Smooth muscle cell (in vitro differentiated cells): ENCODE results near the gene LAMTOR5. TPM values are rescaled to one million over a fixed set of nuclear protein-coding genes. Genes with fewer than 3 reads are reported as not detected.

Experiments used
- DNase-seq: peaks from one replicate; lab custom pipeline; 2025; ENCODE audit not compliant: unreplicated experiment; lab: John Stamatoyannopoulos, UW
- H2AFZ ChIP-seq: fragments of 200-600 bp; sonication (generic); 2 replicates; pipeline ENCODE4 v1.6.0; 2016; ENCODE audit warnings: antibody characterized with exemption, low read depth, mild to moderate bottlenecking
- H3F3A ChIP-seq: fragments of 200-600 bp; sonication (generic); 2 replicates; pipeline ENCODE4 v1.6.0; 2017; ENCODE audit warnings: antibody characterized with exemption, low read depth
- H3K27ac ChIP-seq: fragments of 200-600 bp; sonication (generic); 2 replicates; pipeline ENCODE4 v1.5.1; 2016; ENCODE audit warnings: low read depth, mild to moderate bottlenecking
- H3K27me3 ChIP-seq: fragments of 200-600 bp; sonication (generic); 2 replicates; pipeline ENCODE4 v1.6.1; 2016; ENCODE audit warnings: low read depth, mild to moderate bottlenecking
- H3K36me3 ChIP-seq: fragments of 200-600 bp; sonication (generic); 2 replicates; pipeline ENCODE4 v1.5.1; 2016; ENCODE audit warnings: low read depth
- H3K4me1 ChIP-seq: fragments of 200-600 bp; sonication (generic); 2 replicates; pipeline ENCODE4 v1.5.1; 2016; ENCODE audit warnings: low read depth
- H3K4me2 ChIP-seq: fragments of 200-600 bp; sonication (generic); 2 replicates; pipeline ENCODE4 v1.6.0; 2016; ENCODE audit warnings: mild to moderate bottlenecking
- H3K4me3 ChIP-seq: fragments of 200-600 bp; sonication (generic); 2 replicates; pipeline ENCODE4 v1.5.1; 2016; ENCODE audit warnings: mild to moderate bottlenecking
- H3K79me2 ChIP-seq: fragments of 200-600 bp; sonication (generic); 2 replicates; pipeline ENCODE4 v1.6.0; 2016; ENCODE audit warnings: low read depth, mild to moderate bottlenecking
- H3K9ac ChIP-seq: fragments of 200-600 bp; sonication (generic); 2 replicates; pipeline ENCODE4 v1.6.0; 2016; ENCODE audit warnings: low read depth
- H3K9me3 ChIP-seq: fragments of 200-600 bp; sonication (generic); replicated peaks from 2 replicates; pipeline ENCODE4 v1.5.1; 2016; ENCODE audit warnings: low read depth
- H4K20me1 ChIP-seq: fragments of 200-600 bp; sonication (generic); 2 replicates; pipeline ENCODE4 v1.6.0; 2016; ENCODE audit warnings: low read depth
- CTCF ChIP-seq: fragments of 200-600 bp; sonication (generic); IDR thresholded peaks from 2 replicates; pipeline ENCODE4 v1.5.1; 2017; ENCODE audit warnings: borderline replicate concordance, mild to moderate bottlenecking, antibody characterized with exemption; ENCODE audit not compliant: insufficient read depth, poor library complexity, severe bottlenecking
- WGBS: methylation state at CpG from one replicate; pipeline ENCODE4 v1.1.7; 2016; ENCODE audit warnings: low lambda C conversion rate; 5-methylcytosine and 5-hydroxymethylcytosine counted together
- polyA plus RNA-seq: library from polyadenylated mRNA; unstranded; fragments of >200 nt; fragmentation: Nextera tagmentation; extraction: Ambion mirVana; gene quantifications from 2 replicates; pipeline ENCODE4 v1.2.1, GENCODE V29; 2016
- total RNA-seq: library from RNA; depleted of rRNA; stranded (reverse); fragments of >200 nt; gene quantifications from 2 replicates; pipeline ENCODE4 v1.2.3, GENCODE V29; 2014

Gene LAMTOR5
- total and polyA plus RNA-seq, 2 experiments from 2014 or later: 81.1 to 150 TPM

- Histone ChIP-seq H3K79me2 (peaks cover 58% of the 10 kb centered on the region), H3K36me3 (peaks cover 10% of the 10 kb centered on the region), H3K4me2 (no peak overlapping the region), H3K4me3 (no peak overlapping the region), H3K9me3 (no peaks in the 10 kb centered on the region), H3K27ac (no peak overlapping the region), H3F3A (no peaks in the 10 kb centered on the region), H2AFZ (no peak overlapping the region), H4K20me1 (peaks cover 23% of the 10 kb centered on the region), H3K4me1 (no peaks in the 10 kb centered on the region), H3K9ac (no peak overlapping the region), H3K27me3 (no peaks in the 10 kb centered on the region)
- DNase-seq: no peak
- TF ChIP-seq CTCF: no peak
- 97% methylated on average over 2 of the region's 2 CpGs for WGBS
Measured at GRCh38 chr1:110360431-110360830, 47.1 kb downstream of the LAMTOR5 start.

DNA sequence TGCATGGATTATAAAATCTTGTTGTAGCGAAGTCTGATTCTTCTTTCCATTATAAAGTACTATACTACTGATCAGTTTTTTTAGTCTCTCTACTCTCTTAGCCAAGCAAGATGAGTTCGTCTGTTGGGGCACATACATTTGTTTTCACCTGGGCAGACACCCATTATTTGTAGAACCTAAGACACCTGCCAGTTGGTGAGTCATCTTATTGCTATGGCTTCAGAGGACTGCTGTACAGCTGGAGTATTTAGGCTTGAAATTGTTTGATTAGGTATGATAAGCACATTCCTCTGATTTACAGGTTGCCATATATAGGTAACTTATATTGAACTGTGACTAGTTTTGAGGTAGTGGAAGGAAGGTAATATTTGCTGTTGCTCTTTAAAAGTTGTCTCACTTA, 51.1 kb downstream of the LAMTOR5 start:
- Histone ChIP-seq H3K36me3 (peaks cover 6% of the 10 kb centered on the region), H3K9ac (no peak overlapping the region), H3K27ac (no peak overlapping the region), H4K20me1 (peaks cover 46% of the 10 kb centered on the region), H3F3A (no peaks in the 10 kb centered on the region), H3K27me3 (no peaks in the 10 kb centered on the region), H3K9me3 (no peaks in the 10 kb centered on the region), H3K4me2 (no peak overlapping the region), H2AFZ (no peak overlapping the region), H3K79me2 (peaks cover 84% of the 10 kb centered on the region), H3K4me1 (no peaks in the 10 kb centered on the region), H3K4me3 (no peak overlapping the region)
- TF ChIP-seq CTCF: no peak
- WGBS: 88% methylated on average over 2 of the region's 2 CpGs
- no peak for DNase-seq

DNA sequence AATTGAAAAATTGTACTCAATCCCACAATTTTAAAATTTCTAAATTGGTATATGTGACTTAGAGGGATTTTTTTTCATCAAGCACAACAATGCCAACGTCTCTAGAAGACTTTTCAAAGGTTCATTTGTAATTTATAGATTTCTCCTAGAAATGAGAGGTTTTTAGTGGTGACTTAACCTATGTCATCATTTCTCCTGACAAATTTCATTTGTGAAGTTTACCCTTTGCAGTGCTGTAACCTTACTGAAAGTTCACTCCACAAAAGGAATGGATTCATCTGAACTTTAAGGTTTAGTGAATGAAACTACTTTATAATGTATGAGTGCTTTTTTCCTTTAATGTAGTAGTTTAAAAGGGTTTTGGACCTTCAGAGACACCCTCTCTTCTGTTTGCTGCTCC, 52.2 kb downstream of the LAMTOR5 start:
- Histone ChIP-seq H3K4me2 (no peak overlapping the region), H3K36me3 (peaks cover 6% of the 10 kb centered on the region), H3F3A (no peaks in the 10 kb centered on the region), H3K4me1 (peaks cover 3% of the 10 kb centered on the region), H3K4me3 (no peak overlapping the region), H3K27ac (no peak overlapping the region), H3K9me3 (no peaks in the 10 kb centered on the region), H3K9ac (no peak overlapping the region), H3K27me3 (no peaks in the 10 kb centered on the region), H2AFZ (no peak overlapping the region), H4K20me1 (peaks cover 46% of the 10 kb centered on the region), H3K79me2 (peaks cover 92% of the 10 kb centered on the region)
- TF ChIP-seq CTCF: no peak
- 88% methylated on average over 1 of the region's 1 CpG for WGBS
- DNase-seq: no peak

Other genes with a start within 250 kb of the LAMTOR5 start
- gene KCNC4, start 197.4 kb downstream of the LAMTOR5 start, total RNA-seq: 2.0 and 4.6 TPM in 2 replicates
- gene KCNC4, start 197.4 kb downstream of the LAMTOR5 start, polyA plus RNA-seq: 5.3 and 6.0 TPM in 2 replicates
- gene RBM15, start 68.3 kb downstream of the LAMTOR5 start, total RNA-seq: 27.6 and 32.9 TPM in 2 replicates
- gene RBM15, start 68.3 kb downstream of the LAMTOR5 start, polyA plus RNA-seq: 5.3 and 8.1 TPM in 2 replicates
- 11.6 and 16.5 TPM in 2 replicates for gene SLC16A4, start 16.7 kb downstream of the LAMTOR5 start, total RNA-seq
- 6.5 and 7.7 TPM in 2 replicates for gene SLC16A4, start 16.7 kb downstream of the LAMTOR5 start, polyA plus RNA-seq
- gene PROK1, start 43.5 kb upstream of the LAMTOR5 start, total RNA-seq: 43.0 and 45.2 TPM in 2 replicates
- gene PROK1, start 43.5 kb upstream of the LAMTOR5 start, polyA plus RNA-seq: 66.2 and 69.5 TPM in 2 replicates
- gene KCNA10, start 111.5 kb upstream of the LAMTOR5 start, total RNA-seq: not detected in 2 replicates
- not detected in 2 replicates for gene KCNA10, start 111.5 kb upstream of the LAMTOR5 start, polyA plus RNA-seq
- gene KCNA2, start 198.7 kb upstream of the LAMTOR5 start, total RNA-seq: 0.81 and 1.7 TPM in 2 replicates
- 0.16 and 0.99 TPM in 2 replicates for gene KCNA2, start 198.7 kb upstream of the LAMTOR5 start, polyA plus RNA-seq